HepG2 (cell line): ENCODE results near the gene TAGLN. TPM values are rescaled to one million over a fixed set of nuclear protein-coding genes. Genes with fewer than 3 reads are reported as not detected.
A peak's percentile ranks its signal among the peaks of the same experiment; 100 is the strongest.

Experiments used
- ATRX ChIP-seq: sonication (generic); formaldehyde crosslinking; IDR thresholded peaks from 2 replicates; pipeline ENCODE4 v1.4.0; 2020; ENCODE audit warnings: missing genetic modification reagents, borderline replicate concordance
- GFI1 ChIP-seq: sonication (generic); formaldehyde crosslinking; IDR thresholded peaks from 2 replicates; pipeline ENCODE4 v1.5.0; 2020; ENCODE audit warnings: missing genetic modification reagents, mild to moderate bottlenecking, borderline replicate concordance
- GRHL1 ChIP-seq: sonication (generic); formaldehyde crosslinking; conservative IDR thresholded peaks from 2 replicates; pipeline ENCODE4 v1.8.0; 2022; ENCODE audit warnings: missing genetic modification reagents
- JARID2 ChIP-seq: sonication (generic); formaldehyde crosslinking; IDR thresholded peaks from 2 replicates; pipeline ENCODE4 v1.8.1; 2023; ENCODE audit warnings: missing genetic modification reagents, inconsistent platforms; ENCODE audit not compliant: insufficient replicate concordance
- KLF6 ChIP-seq: IDR thresholded peaks from 2 replicates; pipeline ENCODE4 v1.8.0; 2016; ENCODE audit warnings: missing biosample characterization, missing genetic modification reagents
- TBL1XR1 ChIP-seq: fragments of 150-350 bp; IDR thresholded peaks from 2 replicates; pipeline ENCODE4 v1.6.1; 2014; ENCODE audit warnings: borderline replicate concordance, low read length; ENCODE audit not compliant: partially characterized antibody
- THYN1 ChIP-seq: sonication (generic); formaldehyde crosslinking; IDR thresholded peaks from 2 replicates; pipeline ENCODE4 v1.8.1; 2023; ENCODE audit warnings: low read depth, mild to moderate bottlenecking, moderate library complexity, missing genetic modification reagents, borderline replicate concordance
- ZNF276 ChIP-seq: sonication (generic); formaldehyde crosslinking; IDR thresholded peaks from 2 replicates; pipeline ENCODE4 v1.4.0; 2020; ENCODE audit warnings: mild to moderate bottlenecking, low read depth, missing genetic modification reagents
- ZNF572 ChIP-seq: sonication (generic); formaldehyde crosslinking; IDR thresholded peaks from 2 replicates; pipeline ENCODE4 v1.5.1; 2020; ENCODE audit warnings: mild to moderate bottlenecking, missing genetic modification reagents
- ZNF703 ChIP-seq: sonication (generic); formaldehyde crosslinking; IDR thresholded peaks from 2 replicates; pipeline ENCODE4 v1.5.1; 2020; ENCODE audit warnings: missing genetic modification reagents, mild to moderate bottlenecking, moderate library complexity, borderline replicate concordance
- ZNF792 ChIP-seq: IDR thresholded peaks from 2 replicates; pipeline ENCODE4 v1.6.1; 2016
- polyA plus RNA-seq, 8 experiments: library from polyadenylated mRNA; depleted of rRNA in 3 of 8; stranded (reverse) in 7 of 8; unstranded in 1 of 8; fragments of >200 nt; fragmentation: Illumina TruSeq in 4 of 8; extraction: Trizol in 4 of 8; gene quantifications; 2 replicates each; pipeline versions ENCODE4 v1.2.1 to v1.2.3, GENCODE V29; 2011 to 2016; ENCODE audit warnings: low read depth in 4 of 8, missing spikeins in 1 of 8, mixed read lengths in 1 of 8; ENCODE audit not compliant: insufficient read depth in 1 of 8
- total RNA-seq, 5 experiments: library from RNA; depleted of rRNA; stranded (reverse); fragments of >200 nt; fragmentation: Illumina TruSeq; extraction: Trizol; gene quantifications; 2 replicates each; pipeline ENCODE4 v1.2.3, GENCODE V29; 2016; ENCODE audit warnings: low read depth in 1 of 5
- TF ChIP-seq, protein P1 (sequence below): sonication (generic); formaldehyde crosslinking; IDR thresholded peaks from 2 replicates; pipeline ENCODE4 v1.5.0; 2020; ENCODE audit warnings: missing genetic modification reagents
- TF ChIP-seq, protein P2 (sequence below): sonication (generic); formaldehyde crosslinking; IDR thresholded peaks from 2 replicates; pipeline ENCODE4 v1.8.0; 2022; ENCODE audit warnings: missing genetic modification reagents, mild to moderate bottlenecking, moderate library complexity, borderline replicate concordance
- TF ChIP-seq, protein P3 (sequence below): sonication (generic); formaldehyde crosslinking; IDR thresholded peaks from 2 replicates; pipeline ENCODE4 v1.8.0; 2022; ENCODE audit warnings: mild to moderate bottlenecking, missing genetic modification reagents
- TF ChIP-seq, protein P4 (sequence below), 2 experiments: IDR thresholded peaks; 2 replicates each; pipeline ENCODE4 v1.6.1; 2011 to 2012; ENCODE audit warnings: low read length in 2 of 2, borderline replicate concordance in 1 of 2, low read depth in 1 of 2, mild to moderate bottlenecking in 1 of 2, moderate library complexity in 1 of 2

The TAGLN gene
- total and polyA plus RNA-seq, 2 of the 13 experiments (the other 11 are each of a cell fraction or from before 2014, with no cell fraction given) = 12.6 to 75.4 TPM

- no peak for TF ChIP-seq ZNF572
- TF ChIP-seq GRHL1 (CRISPR knock-in tag) = no peak
- TF ChIP-seq JARID2 (CRISPR knock-in tag) = no peak
- no peak for TF ChIP-seq TBL1XR1
- 0 out of 2 replicates have a peak, but pooled peaks have one; percentile 77 for TF ChIP-seq ZNF276
- no peak for TF ChIP-seq GFI1
- TF ChIP-seq, protein P1, sequence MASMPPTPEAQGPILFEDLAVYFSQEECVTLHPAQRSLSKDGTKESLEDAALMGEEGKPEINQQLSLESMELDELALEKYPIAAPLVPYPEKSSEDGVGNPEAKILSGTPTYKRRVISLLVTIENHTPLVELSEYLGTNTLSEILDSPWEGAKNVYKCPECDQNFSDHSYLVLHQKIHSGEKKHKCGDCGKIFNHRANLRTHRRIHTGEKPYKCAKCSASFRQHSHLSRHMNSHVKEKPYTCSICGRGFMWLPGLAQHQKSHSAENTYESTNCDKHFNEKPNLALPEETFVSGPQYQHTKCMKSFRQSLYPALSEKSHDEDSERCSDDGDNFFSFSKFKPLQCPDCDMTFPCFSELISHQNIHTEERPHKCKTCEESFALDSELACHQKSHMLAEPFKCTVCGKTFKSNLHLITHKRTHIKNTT (CRISPR knock-in tag) = no peak
- TF ChIP-seq, protein P2, sequence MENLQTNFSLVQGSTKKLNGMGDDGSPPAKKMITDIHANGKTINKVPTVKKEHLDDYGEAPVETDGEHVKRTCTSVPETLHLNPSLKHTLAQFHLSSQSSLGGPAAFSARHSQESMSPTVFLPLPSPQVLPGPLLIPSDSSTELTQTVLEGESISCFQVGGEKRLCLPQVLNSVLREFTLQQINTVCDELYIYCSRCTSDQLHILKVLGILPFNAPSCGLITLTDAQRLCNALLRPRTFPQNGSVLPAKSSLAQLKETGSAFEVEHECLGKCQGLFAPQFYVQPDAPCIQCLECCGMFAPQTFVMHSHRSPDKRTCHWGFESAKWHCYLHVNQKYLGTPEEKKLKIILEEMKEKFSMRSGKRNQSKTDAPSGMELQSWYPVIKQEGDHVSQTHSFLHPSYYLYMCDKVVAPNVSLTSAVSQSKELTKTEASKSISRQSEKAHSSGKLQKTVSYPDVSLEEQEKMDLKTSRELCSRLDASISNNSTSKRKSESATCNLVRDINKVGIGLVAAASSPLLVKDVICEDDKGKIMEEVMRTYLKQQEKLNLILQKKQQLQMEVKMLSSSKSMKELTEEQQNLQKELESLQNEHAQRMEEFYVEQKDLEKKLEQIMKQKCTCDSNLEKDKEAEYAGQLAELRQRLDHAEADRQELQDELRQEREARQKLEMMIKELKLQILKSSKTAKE (CRISPR knock-in tag) = no peak
- TF ChIP-seq ZNF792 (CRISPR knock-in tag) = no peak; the same call in 1 of the 2 replicates
- TF ChIP-seq, protein P3, sequence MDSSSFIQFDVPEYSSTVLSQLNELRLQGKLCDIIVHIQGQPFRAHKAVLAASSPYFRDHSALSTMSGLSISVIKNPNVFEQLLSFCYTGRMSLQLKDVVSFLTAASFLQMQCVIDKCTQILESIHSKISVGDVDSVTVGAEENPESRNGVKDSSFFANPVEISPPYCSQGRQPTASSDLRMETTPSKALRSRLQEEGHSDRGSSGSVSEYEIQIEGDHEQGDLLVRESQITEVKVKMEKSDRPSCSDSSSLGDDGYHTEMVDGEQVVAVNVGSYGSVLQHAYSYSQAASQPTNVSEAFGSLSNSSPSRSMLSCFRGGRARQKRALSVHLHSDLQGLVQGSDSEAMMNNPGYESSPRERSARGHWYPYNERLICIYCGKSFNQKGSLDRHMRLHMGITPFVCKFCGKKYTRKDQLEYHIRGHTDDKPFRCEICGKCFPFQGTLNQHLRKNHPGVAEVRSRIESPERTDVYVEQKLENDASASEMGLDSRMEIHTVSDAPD = no peak
- TF ChIP-seq THYN1 (CRISPR knock-in tag) = no peak
- no peak for TF ChIP-seq KLF6 (CRISPR knock-in tag)
- no peak for TF ChIP-seq ZNF703
- TF ChIP-seq, protein P4, sequence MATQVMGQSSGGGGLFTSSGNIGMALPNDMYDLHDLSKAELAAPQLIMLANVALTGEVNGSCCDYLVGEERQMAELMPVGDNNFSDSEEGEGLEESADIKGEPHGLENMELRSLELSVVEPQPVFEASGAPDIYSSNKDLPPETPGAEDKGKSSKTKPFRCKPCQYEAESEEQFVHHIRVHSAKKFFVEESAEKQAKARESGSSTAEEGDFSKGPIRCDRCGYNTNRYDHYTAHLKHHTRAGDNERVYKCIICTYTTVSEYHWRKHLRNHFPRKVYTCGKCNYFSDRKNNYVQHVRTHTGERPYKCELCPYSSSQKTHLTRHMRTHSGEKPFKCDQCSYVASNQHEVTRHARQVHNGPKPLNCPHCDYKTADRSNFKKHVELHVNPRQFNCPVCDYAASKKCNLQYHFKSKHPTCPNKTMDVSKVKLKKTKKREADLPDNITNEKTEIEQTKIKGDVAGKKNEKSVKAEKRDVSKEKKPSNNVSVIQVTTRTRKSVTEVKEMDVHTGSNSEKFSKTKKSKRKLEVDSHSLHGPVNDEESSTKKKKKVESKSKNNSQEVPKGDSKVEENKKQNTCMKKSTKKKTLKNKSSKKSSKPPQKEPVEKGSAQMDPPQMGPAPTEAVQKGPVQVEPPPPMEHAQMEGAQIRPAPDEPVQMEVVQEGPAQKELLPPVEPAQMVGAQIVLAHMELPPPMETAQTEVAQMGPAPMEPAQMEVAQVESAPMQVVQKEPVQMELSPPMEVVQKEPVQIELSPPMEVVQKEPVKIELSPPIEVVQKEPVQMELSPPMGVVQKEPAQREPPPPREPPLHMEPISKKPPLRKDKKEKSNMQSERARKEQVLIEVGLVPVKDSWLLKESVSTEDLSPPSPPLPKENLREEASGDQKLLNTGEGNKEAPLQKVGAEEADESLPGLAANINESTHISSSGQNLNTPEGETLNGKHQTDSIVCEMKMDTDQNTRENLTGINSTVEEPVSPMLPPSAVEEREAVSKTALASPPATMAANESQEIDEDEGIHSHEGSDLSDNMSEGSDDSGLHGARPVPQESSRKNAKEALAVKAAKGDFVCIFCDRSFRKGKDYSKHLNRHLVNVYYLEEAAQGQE (IDR thresholded peaks at IDR 0.05; ENCODE audit: borderline replicate concordance in 1 of 2, low read depth in 1 of 2, low read length in 2 of 2) = no peak
- TF ChIP-seq ATRX = no peak
These were observed 20.7 kb upstream of the TAGLN start, which contains the start of gene SIDT2 (continued) for GRCh38 chr11:117178210-117179034.
